GM23338 (cell line): ENCODE results near the gene ARPC4. TPM values are rescaled to one million over a fixed set of nuclear protein-coding genes. Genes with fewer than 3 reads are reported as not detected.

Experiments used
- ATAC-seq: fragments of 200-7000 bp; cut with Tn5 transposase; 3 replicates; pipeline ENCODE4 v1.9.1; 2020
- DNase-seq: peaks from one replicate; pipeline ENCODE4 v3.0.0-alpha.2; 2015; ENCODE audit warnings: low spot score
- H2AFZ ChIP-seq: fragments of 200-600 bp; sonication (generic); 2 replicates; pipeline ENCODE4 v1.8.0; 2016; ENCODE audit warnings: antibody characterized with exemption, mild to moderate bottlenecking, moderate library complexity
- H3F3A ChIP-seq: fragments of 200-600 bp; sonication (generic); replicated peaks from 2 replicates; pipeline ENCODE4 v1.8.0; 2017; ENCODE audit warnings: antibody characterized with exemption, mixed run types, low read depth
- H3K27ac ChIP-seq: fragments of 200-600 bp; sonication (generic); 2 replicates; pipeline ENCODE4 v1.6.1; 2016; ENCODE audit warnings: low read depth
- H3K27me3 ChIP-seq: fragments of 200-600 bp; sonication (generic); 2 replicates; pipeline ENCODE4 v1.8.0; 2016; ENCODE audit warnings: mild to moderate bottlenecking, mixed run types, moderate library complexity; ENCODE audit not compliant: insufficient read depth
- H3K36me3 ChIP-seq: fragments of 200-600 bp; sonication (generic); 2 replicates; pipeline ENCODE4 v1.8.0; 2016; ENCODE audit warnings: mild to moderate bottlenecking; ENCODE audit not compliant: insufficient read depth
- H3K4me1 ChIP-seq: fragments of 200-600 bp; sonication (generic); 2 replicates; pipeline ENCODE4 v1.8.0; 2016; ENCODE audit warnings: mild to moderate bottlenecking, moderate library complexity; ENCODE audit not compliant: insufficient read depth
- H3K4me2 ChIP-seq: fragments of 200-600 bp; sonication (generic); 2 replicates; pipeline ENCODE4 v1.7.1; 2017; ENCODE audit warnings: mixed run types
- H3K4me3 ChIP-seq: fragments of 200-600 bp; sonication (generic); 2 replicates; pipeline ENCODE4 v1.6.1; 2016; ENCODE audit warnings: mixed run types
- H3K79me2 ChIP-seq: fragments of 200-600 bp; sonication (generic); replicated peaks from 2 replicates; pipeline ENCODE4 v1.8.0; 2017; ENCODE audit warnings: mild to moderate bottlenecking; ENCODE audit not compliant: insufficient read depth
- H3K9me2 ChIP-seq: fragments of 200-600 bp; sonication (generic); 2 replicates; pipeline ENCODE4 v1.8.0; 2017; ENCODE audit not compliant: insufficient read depth
- H4K20me1 ChIP-seq: fragments of 200-600 bp; sonication (generic); replicated peaks from 2 replicates; pipeline ENCODE4 v1.8.0; 2017; ENCODE audit warnings: mild to moderate bottlenecking; ENCODE audit not compliant: insufficient read depth
- H3K27ac Mint-ChIP-seq: 2 replicates; pipeline ENCODE4 v1.8.0; 2020; ENCODE audit warnings: inconsistent platforms, mild to moderate bottlenecking, moderate library complexity, mixed read lengths
- H3K27me3 Mint-ChIP-seq: 3 replicates; pipeline ENCODE4 v1.8.0; 2022; ENCODE audit warnings: low read depth, mild to moderate bottlenecking, moderate library complexity, mixed read lengths, inconsistent platforms; ENCODE audit not compliant: insufficient read depth, poor library complexity
- H3K36me3 Mint-ChIP-seq: 3 replicates; pipeline ENCODE4 v1.8.0; 2021; ENCODE audit warnings: low read depth, mild to moderate bottlenecking, inconsistent platforms, moderate library complexity, mixed read lengths
- H3K4me1 Mint-ChIP-seq: 3 replicates; pipeline ENCODE4 v1.8.0; 2020; ENCODE audit warnings: mild to moderate bottlenecking, inconsistent platforms, mixed read lengths
- H3K4me3 Mint-ChIP-seq: 3 replicates; pipeline ENCODE4 v1.8.0; 2021; ENCODE audit warnings: moderate library complexity, mild to moderate bottlenecking, inconsistent platforms, mixed read lengths
- H3K9me3 Mint-ChIP-seq: 3 replicates; pipeline ENCODE4 v1.8.0; 2020; ENCODE audit warnings: moderate library complexity, mild to moderate bottlenecking, inconsistent platforms, mixed read lengths
- EZH2 ChIP-seq: fragments of 200-600 bp; sonication (generic); IDR thresholded peaks from one replicate; pipeline ENCODE4 v1.8.0; 2017; ENCODE audit warnings: antibody characterized with exemption, mild to moderate bottlenecking, low read depth; ENCODE audit not compliant: unreplicated experiment
- JUNB ChIP-seq: IDR thresholded peaks from one replicate; pipeline ENCODE4 v1.6.1; 2016; ENCODE audit warnings: antibody characterized with exemption; ENCODE audit not compliant: unreplicated experiment
- NANOG ChIP-seq: IDR thresholded peaks from 2 replicates; pipeline ENCODE4 v1.6.1; 2016; ENCODE audit warnings: antibody characterized with exemption, borderline replicate concordance
- POLR2AphosphoS5 ChIP-seq: IDR thresholded peaks from 2 replicates; pipeline ENCODE4 v1.6.1; 2016; ENCODE audit warnings: antibody characterized with exemption, low read depth
- ZNF114 ChIP-seq: fragments of 250-450 bp; sonication (Bioruptor Pico); IDR thresholded peaks from 2 replicates; pipeline ENCODE4 v1.5.0; 2020; ENCODE audit warnings: mild to moderate bottlenecking, moderate library complexity
- polyA plus RNA-seq: library from polyadenylated mRNA; unstranded; fragments of >200 nt; fragmentation: Nextera tagmentation; extraction: Ambion mirVana; gene quantifications from 2 replicates; pipeline ENCODE4 v1.2.1, GENCODE V29; 2016
- total RNA-seq: library from RNA; depleted of rRNA; stranded (reverse); fragments of >200 nt; shearing (Covaris generic); gene quantifications from 2 replicates; pipeline ENCODE4 v1.2.3, GENCODE V29; 2014
- TF ChIP-seq, protein P1 (sequence below): IDR thresholded peaks from 2 replicates; pipeline ENCODE4 v1.6.1; 2016; ENCODE audit warnings: antibody characterized with exemption
- TF ChIP-seq, protein P2 (sequence below), 2 experiments: fragments of 200-600 bp in 1 of 2; sonication (generic) in 1 of 2; conservative IDR thresholded peaks; 2 replicates each; pipeline versions ENCODE4 v1.5.1 to v1.6.1; 2016 to 2017; ENCODE audit warnings: antibody characterized with exemption in 2 of 2, low read depth in 2 of 2, mild to moderate bottlenecking in 2 of 2, moderate library complexity in 1 of 2
- TF ChIP-seq, protein P3 (sequence below): IDR thresholded peaks from one replicate; pipeline ENCODE4 v1.6.1; 2018; ENCODE audit warnings: antibody characterized with exemption; ENCODE audit not compliant: unreplicated experiment
- TF ChIP-seq, protein P4 (sequence below): fragments of 250-450 bp; sonication (Bioruptor Pico); IDR thresholded peaks from 2 replicates; pipeline ENCODE4 v1.5.0; 2020; ENCODE audit warnings: mild to moderate bottlenecking, moderate library complexity

The ARPC4 gene
- total and polyA plus RNA-seq, 2 experiments from 2014 or later: 71.9 to 176 TPM

DNA sequence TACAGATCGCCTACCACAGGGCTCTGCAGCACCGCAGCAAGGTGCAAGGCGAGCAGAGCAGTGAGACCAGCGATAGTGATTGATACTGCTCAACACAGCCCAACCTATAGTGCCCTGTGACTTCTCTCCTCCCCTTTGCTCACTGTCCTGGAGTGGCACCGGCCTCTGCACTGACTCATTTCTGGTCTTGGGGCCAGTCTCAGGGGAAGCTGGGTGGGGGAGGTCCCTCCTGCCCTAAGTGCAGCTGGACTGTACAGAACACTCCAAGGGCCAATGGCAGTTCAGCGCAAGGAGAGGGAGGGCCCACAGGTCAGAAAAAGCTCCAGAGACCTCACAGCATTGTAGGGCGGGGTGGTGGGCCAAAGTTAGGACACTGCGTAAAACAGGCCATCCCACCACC, 45.6 kb upstream of the ARPC4 start:
- Histone ChIP-seq H3K27ac (no peak overlapping the region), H2AFZ (no peak overlapping the region), H3F3A (peaks cover 20% of the 10 kb centered on the region), H3K9me2 (no peaks in the 10 kb centered on the region; the same call in 1 of the 2 replicates), H4K20me1 (no peaks in the 10 kb centered on the region), H3K79me2 (peaks cover 12% of the 10 kb centered on the region), H3K36me3 (peaks cover 29% of the 10 kb centered on the region), H3K4me3 (no peak overlapping the region), H3K27me3 (no peaks in the 10 kb centered on the region), H3K4me1 (peaks cover 9% of the 10 kb centered on the region; the same call in 1 of the 2 replicates), H3K4me2 (no peak overlapping the region)
- H3K9me3 Mint-ChIP-seq: no peaks in the 10 kb centered on the region
- peaks cover 3% of the 10 kb centered on the region; the same call in 2 of the 3 replicates for H3K4me1 Mint-ChIP-seq
- ATAC-seq: no peak
- H3K4me3 Mint-ChIP-seq: no peak overlapping the region
- no peak for TF ChIP-seq JUNB
- TF ChIP-seq, protein P1, sequence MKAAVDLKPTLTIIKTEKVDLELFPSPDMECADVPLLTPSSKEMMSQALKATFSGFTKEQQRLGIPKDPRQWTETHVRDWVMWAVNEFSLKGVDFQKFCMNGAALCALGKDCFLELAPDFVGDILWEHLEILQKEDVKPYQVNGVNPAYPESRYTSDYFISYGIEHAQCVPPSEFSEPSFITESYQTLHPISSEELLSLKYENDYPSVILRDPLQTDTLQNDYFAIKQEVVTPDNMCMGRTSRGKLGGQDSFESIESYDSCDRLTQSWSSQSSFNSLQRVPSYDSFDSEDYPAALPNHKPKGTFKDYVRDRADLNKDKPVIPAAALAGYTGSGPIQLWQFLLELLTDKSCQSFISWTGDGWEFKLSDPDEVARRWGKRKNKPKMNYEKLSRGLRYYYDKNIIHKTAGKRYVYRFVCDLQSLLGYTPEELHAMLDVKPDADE: no peak
- peaks cover 80% of the 10 kb centered on the region for H3K36me3 Mint-ChIP-seq
- H3K27me3 Mint-ChIP-seq: peaks cover 11% of the 10 kb centered on the region
- DNase-seq: no peak
- no peak overlapping the region for H3K27ac Mint-ChIP-seq

DNA sequence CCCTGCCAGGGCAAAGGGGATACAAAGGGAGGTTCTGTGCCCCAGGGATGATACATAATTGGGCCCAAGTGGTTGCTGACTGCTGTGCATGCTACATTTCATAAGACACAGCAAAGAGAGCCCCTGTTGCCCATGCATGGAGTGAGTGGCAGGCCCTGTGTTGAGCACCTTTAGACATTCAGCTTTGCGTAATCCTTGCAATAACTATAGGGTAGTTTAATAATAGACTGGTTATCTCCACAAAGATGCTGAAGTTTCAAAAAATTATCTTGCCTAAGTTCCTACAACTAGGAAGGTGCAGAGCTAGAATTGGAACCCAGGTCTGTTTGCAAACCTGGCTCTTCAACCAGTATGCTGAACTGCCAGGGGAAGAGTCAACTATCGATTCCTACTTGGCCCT, 44.9 kb upstream of the ARPC4 start:
- peaks cover 12% of the 10 kb centered on the region for H3K79me2 ChIP-seq
- no peaks in the 10 kb centered on the region; the same call in 1 of the 2 replicates for H3K9me2 ChIP-seq
- no peak for DNase-seq
- Mint-ChIP-seq H3K27me3 (peaks cover 11% of the 10 kb centered on the region), H3K36me3 (peaks cover 78% of the 10 kb centered on the region), H3K4me1 (peaks cover 3% of the 10 kb centered on the region; the same call in 2 of the 3 replicates), H3K27ac (no peak overlapping the region), H3K9me3 (no peaks in the 10 kb centered on the region), H3K4me3 (no peak overlapping the region)
- no peaks in the 10 kb centered on the region for H4K20me1 ChIP-seq
- peaks cover 9% of the 10 kb centered on the region; the same call in 1 of the 2 replicates for H3K4me1 ChIP-seq
- ATAC-seq: no peak
- H3F3A ChIP-seq: peaks cover 20% of the 10 kb centered on the region
- no peak overlapping the region for H3K4me3 ChIP-seq
- no peak overlapping the region for H2AFZ ChIP-seq
- H3K27ac ChIP-seq: no peak overlapping the region
- H3K36me3 ChIP-seq: peaks cover 21% of the 10 kb centered on the region
- no peak overlapping the region for H3K4me2 ChIP-seq
- H3K27me3 ChIP-seq: no peaks in the 10 kb centered on the region
- TF ChIP-seq, protein P2, sequence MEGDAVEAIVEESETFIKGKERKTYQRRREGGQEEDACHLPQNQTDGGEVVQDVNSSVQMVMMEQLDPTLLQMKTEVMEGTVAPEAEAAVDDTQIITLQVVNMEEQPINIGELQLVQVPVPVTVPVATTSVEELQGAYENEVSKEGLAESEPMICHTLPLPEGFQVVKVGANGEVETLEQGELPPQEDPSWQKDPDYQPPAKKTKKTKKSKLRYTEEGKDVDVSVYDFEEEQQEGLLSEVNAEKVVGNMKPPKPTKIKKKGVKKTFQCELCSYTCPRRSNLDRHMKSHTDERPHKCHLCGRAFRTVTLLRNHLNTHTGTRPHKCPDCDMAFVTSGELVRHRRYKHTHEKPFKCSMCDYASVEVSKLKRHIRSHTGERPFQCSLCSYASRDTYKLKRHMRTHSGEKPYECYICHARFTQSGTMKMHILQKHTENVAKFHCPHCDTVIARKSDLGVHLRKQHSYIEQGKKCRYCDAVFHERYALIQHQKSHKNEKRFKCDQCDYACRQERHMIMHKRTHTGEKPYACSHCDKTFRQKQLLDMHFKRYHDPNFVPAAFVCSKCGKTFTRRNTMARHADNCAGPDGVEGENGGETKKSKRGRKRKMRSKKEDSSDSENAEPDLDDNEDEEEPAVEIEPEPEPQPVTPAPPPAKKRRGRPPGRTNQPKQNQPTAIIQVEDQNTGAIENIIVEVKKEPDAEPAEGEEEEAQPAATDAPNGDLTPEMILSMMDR (conservative IDR thresholded peaks at IDR 0.05; ENCODE audit: low read depth in 2 of 2): no peak
- no peak for TF ChIP-seq POLR2AphosphoS5
- TF ChIP-seq ZNF114 (CRISPR knock-in tag): no peak
- TF ChIP-seq JUNB: no peak
- TF ChIP-seq, protein P3, sequence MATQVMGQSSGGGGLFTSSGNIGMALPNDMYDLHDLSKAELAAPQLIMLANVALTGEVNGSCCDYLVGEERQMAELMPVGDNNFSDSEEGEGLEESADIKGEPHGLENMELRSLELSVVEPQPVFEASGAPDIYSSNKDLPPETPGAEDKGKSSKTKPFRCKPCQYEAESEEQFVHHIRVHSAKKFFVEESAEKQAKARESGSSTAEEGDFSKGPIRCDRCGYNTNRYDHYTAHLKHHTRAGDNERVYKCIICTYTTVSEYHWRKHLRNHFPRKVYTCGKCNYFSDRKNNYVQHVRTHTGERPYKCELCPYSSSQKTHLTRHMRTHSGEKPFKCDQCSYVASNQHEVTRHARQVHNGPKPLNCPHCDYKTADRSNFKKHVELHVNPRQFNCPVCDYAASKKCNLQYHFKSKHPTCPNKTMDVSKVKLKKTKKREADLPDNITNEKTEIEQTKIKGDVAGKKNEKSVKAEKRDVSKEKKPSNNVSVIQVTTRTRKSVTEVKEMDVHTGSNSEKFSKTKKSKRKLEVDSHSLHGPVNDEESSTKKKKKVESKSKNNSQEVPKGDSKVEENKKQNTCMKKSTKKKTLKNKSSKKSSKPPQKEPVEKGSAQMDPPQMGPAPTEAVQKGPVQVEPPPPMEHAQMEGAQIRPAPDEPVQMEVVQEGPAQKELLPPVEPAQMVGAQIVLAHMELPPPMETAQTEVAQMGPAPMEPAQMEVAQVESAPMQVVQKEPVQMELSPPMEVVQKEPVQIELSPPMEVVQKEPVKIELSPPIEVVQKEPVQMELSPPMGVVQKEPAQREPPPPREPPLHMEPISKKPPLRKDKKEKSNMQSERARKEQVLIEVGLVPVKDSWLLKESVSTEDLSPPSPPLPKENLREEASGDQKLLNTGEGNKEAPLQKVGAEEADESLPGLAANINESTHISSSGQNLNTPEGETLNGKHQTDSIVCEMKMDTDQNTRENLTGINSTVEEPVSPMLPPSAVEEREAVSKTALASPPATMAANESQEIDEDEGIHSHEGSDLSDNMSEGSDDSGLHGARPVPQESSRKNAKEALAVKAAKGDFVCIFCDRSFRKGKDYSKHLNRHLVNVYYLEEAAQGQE: no peak
- TF ChIP-seq NANOG: no peak
- TF ChIP-seq EZH2: no peak
- TF ChIP-seq, protein P4, sequence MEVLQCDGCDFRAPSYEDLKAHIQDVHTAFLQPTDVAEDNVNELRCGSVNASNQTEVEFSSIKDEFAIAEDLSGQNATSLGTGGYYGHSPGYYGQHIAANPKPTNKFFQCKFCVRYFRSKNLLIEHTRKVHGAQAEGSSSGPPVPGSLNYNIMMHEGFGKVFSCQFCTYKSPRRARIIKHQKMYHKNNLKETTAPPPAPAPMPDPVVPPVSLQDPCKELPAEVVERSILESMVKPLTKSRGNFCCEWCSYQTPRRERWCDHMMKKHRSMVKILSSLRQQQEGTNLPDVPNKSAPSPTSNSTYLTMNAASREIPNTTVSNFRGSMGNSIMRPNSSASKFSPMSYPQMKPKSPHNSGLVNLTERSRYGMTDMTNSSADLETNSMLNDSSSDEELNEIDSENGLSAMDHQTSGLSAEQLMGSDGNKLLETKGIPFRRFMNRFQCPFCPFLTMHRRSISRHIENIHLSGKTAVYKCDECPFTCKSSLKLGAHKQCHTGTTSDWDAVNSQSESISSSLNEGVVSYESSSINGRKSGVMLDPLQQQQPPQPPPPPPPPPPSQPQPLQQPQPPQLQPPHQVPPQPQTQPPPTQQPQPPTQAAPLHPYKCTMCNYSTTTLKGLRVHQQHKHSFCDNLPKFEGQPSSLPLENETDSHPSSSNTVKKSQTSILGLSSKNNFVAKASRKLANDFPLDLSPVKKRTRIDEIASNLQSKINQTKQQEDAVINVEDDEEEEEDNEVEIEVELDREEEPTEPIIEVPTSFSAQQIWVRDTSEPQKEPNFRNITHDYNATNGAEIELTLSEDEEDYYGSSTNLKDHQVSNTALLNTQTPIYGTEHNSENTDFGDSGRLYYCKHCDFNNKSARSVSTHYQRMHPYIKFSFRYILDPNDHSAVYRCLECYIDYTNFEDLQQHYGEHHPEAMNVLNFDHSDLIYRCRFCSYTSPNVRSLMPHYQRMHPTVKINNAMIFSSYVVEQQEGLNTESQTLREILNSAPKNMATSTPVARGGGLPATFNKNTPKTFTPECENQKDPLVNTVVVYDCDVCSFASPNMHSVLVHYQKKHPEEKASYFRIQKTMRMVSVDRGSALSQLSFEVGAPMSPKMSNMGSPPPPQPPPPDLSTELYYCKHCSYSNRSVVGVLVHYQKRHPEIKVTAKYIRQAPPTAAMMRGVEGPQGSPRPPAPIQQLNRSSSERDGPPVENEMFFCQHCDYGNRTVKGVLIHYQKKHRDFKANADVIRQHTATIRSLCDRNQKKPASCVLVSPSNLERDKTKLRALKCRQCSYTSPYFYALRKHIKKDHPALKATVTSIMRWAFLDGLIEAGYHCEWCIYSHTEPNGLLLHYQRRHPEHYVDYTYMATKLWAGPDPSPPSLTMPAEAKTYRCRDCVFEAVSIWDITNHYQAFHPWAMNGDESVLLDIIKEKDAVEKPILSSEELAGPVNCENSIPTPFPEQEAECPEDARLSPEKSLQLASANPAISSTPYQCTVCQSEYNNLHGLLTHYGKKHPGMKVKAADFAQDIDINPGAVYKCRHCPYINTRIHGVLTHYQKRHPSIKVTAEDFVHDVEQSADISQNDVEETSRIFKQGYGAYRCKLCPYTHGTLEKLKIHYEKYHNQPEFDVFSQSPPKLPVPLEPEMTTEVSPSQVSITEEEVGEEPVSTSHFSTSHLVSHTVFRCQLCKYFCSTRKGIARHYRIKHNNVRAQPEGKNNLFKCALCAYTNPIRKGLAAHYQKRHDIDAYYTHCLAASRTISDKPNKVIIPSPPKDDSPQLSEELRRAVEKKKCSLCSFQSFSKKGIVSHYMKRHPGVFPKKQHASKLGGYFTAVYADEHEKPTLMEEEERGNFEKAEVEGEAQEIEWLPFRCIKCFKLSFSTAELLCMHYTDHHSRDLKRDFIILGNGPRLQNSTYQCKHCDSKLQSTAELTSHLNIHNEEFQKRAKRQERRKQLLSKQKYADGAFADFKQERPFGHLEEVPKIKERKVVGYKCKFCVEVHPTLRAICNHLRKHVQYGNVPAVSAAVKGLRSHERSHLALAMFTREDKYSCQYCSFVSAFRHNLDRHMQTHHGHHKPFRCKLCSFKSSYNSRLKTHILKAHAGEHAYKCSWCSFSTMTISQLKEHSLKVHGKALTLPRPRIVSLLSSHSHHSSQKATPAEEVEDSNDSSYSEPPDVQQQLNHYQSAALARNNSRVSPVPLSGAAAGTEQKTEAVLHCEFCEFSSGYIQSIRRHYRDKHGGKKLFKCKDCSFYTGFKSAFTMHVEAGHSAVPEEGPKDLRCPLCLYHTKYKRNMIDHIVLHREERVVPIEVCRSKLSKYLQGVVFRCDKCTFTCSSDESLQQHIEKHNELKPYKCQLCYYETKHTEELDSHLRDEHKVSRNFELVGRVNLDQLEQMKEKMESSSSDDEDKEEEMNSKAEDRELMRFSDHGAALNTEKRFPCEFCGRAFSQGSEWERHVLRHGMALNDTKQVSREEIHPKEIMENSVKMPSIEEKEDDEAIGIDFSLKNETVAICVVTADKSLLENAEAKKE (CRISPR knock-in tag): no peak
